Neuron (in vitro differentiated cells): ENCODE results near the gene TMEM170A.

Source experiments
- H2AFZ ChIP-seq: one replicate; pipeline ENCODE4 v1.6.1; 2013; ENCODE audit warnings: low read depth, mild to moderate bottlenecking, inconsistent platforms, low read length, moderate library complexity
- H3K27me3 ChIP-seq: one replicate; pipeline ENCODE4 v1.6.1; 2013; ENCODE audit warnings: low read length; ENCODE audit not compliant: insufficient read depth
- H3K36me3 ChIP-seq: one replicate; pipeline ENCODE4 v1.6.1; 2013; ENCODE audit warnings: low read length; ENCODE audit not compliant: insufficient read depth
- H3K4me1 ChIP-seq: one replicate; pipeline ENCODE4 v1.6.1; 2013; ENCODE audit warnings: low read length; ENCODE audit not compliant: insufficient read depth
- H3K4me3 ChIP-seq: 2 replicates; pipeline ENCODE4 v1.5.1; 2013; ENCODE audit warnings: mild to moderate bottlenecking, low read length, moderate library complexity
- H3K9me3 ChIP-seq: one replicate; pipeline ENCODE4 v1.6.1; 2013; ENCODE audit warnings: low read length

The TMEM170A gene

GRCh38 chr16:75491876-75492275, 27.4 kb upstream of the TMEM170A start:
- peaks cover 18% of the 10 kb centered on the region for H3K27me3 ChIP-seq

GRCh38 chr16:75488322-75488721, 23.8 kb upstream of the TMEM170A start:
- Histone ChIP-seq H3K9me3 (no peaks in the 10 kb centered on the region), H2AFZ (no peak overlapping the region), H3K36me3 (no peaks in the 10 kb centered on the region), H3K27me3 (no peaks in the 10 kb centered on the region), H3K4me3 (no peak overlapping the region), H3K4me1 (no peaks in the 10 kb centered on the region)

More at GRCh38 chr16:75491876-75492275, 27.4 kb upstream of the TMEM170A start:
- H2AFZ ChIP-seq, result no peak overlapping the region
- no peak overlapping the region for H3K4me3 ChIP-seq
- no peaks in the 10 kb centered on the region for H3K36me3 ChIP-seq
- no peaks in the 10 kb centered on the region for H3K9me3 ChIP-seq
- peaks cover 4% of the 10 kb centered on the region for H3K4me1 ChIP-seq

GRCh38 chr16:75486676-75487313, 22.3 kb upstream of the TMEM170A start:
- H3K4me3 ChIP-seq, result no peak overlapping the region
- no peaks in the 10 kb centered on the region for H3K4me1 ChIP-seq
- H3K36me3 ChIP-seq, result no peaks in the 10 kb centered on the region
- H3K9me3 ChIP-seq, result no peaks in the 10 kb centered on the region
- H3K27me3 ChIP-seq, result no peaks in the 10 kb centered on the region
- H2AFZ ChIP-seq, result no peak overlapping the region

GRCh38 chr16:75486014-75486675, 21.7 kb upstream of the TMEM170A start:
- Histone ChIP-seq H3K4me1 (no peaks in the 10 kb centered on the region), H3K27me3 (no peaks in the 10 kb centered on the region), H3K36me3 (no peaks in the 10 kb centered on the region), H2AFZ (no peak overlapping the region), H3K4me3 (no peak overlapping the region), H3K9me3 (no peaks in the 10 kb centered on the region)

GRCh38 chr16:75485230-75486013, 20.9 kb upstream of the TMEM170A start:
- Histone ChIP-seq H3K4me3 (no peak overlapping the region), H3K36me3 (no peaks in the 10 kb centered on the region), H2AFZ (no peak overlapping the region), H3K9me3 (no peaks in the 10 kb centered on the region), H3K4me1 (no peaks in the 10 kb centered on the region), H3K27me3 (no peaks in the 10 kb centered on the region)

- Histone ChIP-seq H3K4me3 (no peak overlapping the region), H2AFZ (no peak overlapping the region), H3K4me1 (no peaks in the 10 kb centered on the region), H3K36me3 (no peaks in the 10 kb centered on the region), H3K27me3 (no peaks in the 10 kb centered on the region), H3K9me3 (no peaks in the 10 kb centered on the region)
Observed at GRCh38 chr16:75483222-75483621, 18.7 kb upstream of the TMEM170A start.

- H2AFZ ChIP-seq, result no peak overlapping the region
- no peaks in the 10 kb centered on the region for H3K9me3 ChIP-seq
- H3K27me3 ChIP-seq, result no peaks in the 10 kb centered on the region
- no peaks in the 10 kb centered on the region for H3K36me3 ChIP-seq
- no peak overlapping the region for H3K4me3 ChIP-seq
- H3K4me1 ChIP-seq, result no peaks in the 10 kb centered on the region
Observed at GRCh38 chr16:75482434-75483205, 18.1 kb upstream of the TMEM170A start.

GRCh38 chr16:75481475-75481874, 17.0 kb upstream of the TMEM170A start:
- Histone ChIP-seq H2AFZ (no peak overlapping the region), H3K27me3 (no peaks in the 10 kb centered on the region), H3K4me1 (no peaks in the 10 kb centered on the region), H3K36me3 (no peaks in the 10 kb centered on the region), H3K9me3 (no peaks in the 10 kb centered on the region), H3K4me3 (no peak overlapping the region)

GRCh38 chr16:75479421-75479990, 15.0 kb upstream of the TMEM170A start:
- Histone ChIP-seq H3K4me1 (no peaks in the 10 kb centered on the region), H3K4me3 (no peak overlapping the region), H2AFZ (no peak overlapping the region), H3K36me3 (no peaks in the 10 kb centered on the region), H3K27me3 (no peaks in the 10 kb centered on the region), H3K9me3 (no peaks in the 10 kb centered on the region)

GRCh38 chr16:75478480-75479345, 14.2 kb upstream of the TMEM170A start:
- no peak overlapping the region for H3K4me3 ChIP-seq
- H3K9me3 ChIP-seq, result no peaks in the 10 kb centered on the region
- no peaks in the 10 kb centered on the region for H3K4me1 ChIP-seq
- no peak overlapping the region for H2AFZ ChIP-seq
- H3K36me3 ChIP-seq, result no peaks in the 10 kb centered on the region
- no peaks in the 10 kb centered on the region for H3K27me3 ChIP-seq

GRCh38 chr16:75477680-75478473, 13.4 kb upstream of the TMEM170A start:
- Histone ChIP-seq H3K4me3 (no peak overlapping the region), H3K36me3 (no peaks in the 10 kb centered on the region), H2AFZ (no peak overlapping the region), H3K9me3 (no peaks in the 10 kb centered on the region), H3K4me1 (no peaks in the 10 kb centered on the region), H3K27me3 (no peaks in the 10 kb centered on the region)
